Measurements from ENCODE around the gene CAB39. TPM values are rescaled to one million over a fixed set of nuclear protein-coding genes. Genes with fewer than 3 reads are reported as not detected.

CAB39 gene
- total and polyA plus RNA-seq, 2 donors (not counting 3 experiments of a cell fraction or from before 2014, with no cell fraction given) = 25.7 to 53.7 TPM

- CTCF ChIA-PET = interaction anchor here (1.2 kb wide), 1 partner anchor 111 kb away, joined by 3 read pairs; no protein-coding TSS in a partner anchor
- Histone ChIP-seq H3K36me3 (ENCODE audit: control insufficient read depth in 2 of 2, extremely low read depth in 1 of 2, insufficient read depth in 2 of 2, low read length in 2 of 2) (no peaks in the 10 kb centered on the region), H3K27ac (ENCODE audit: insufficient read depth, low read depth, low read length) (no peak overlapping the region), H4K20me1 (replicated peaks; ENCODE audit: control insufficient read depth, extremely low read depth, insufficient read depth, low read length) (no peaks in the 10 kb centered on the region), H3K27me3 (ENCODE audit: control insufficient read depth in 2 of 2, insufficient read depth in 2 of 2, low read length in 2 of 2) (no peaks in the 10 kb centered on the region), H3K9me1 (replicated peaks; ENCODE audit: control insufficient read depth, extremely low read depth, insufficient read depth, low read length) (no peaks in the 10 kb centered on the region), H3K9ac (replicated peaks; ENCODE audit: extremely low read depth, insufficient read depth, low read length) (no peak overlapping the region), H3K4me3 (replicated peaks in 1 of 3; ENCODE audit: insufficient read depth in 1 of 3, low read depth in 1 of 3, low read length in 3 of 3) (no peak overlapping the region), H3K79me2 (ENCODE audit: control insufficient read depth, insufficient read depth, low read length) (no peaks in the 10 kb centered on the region), H3K9me3 (replicated peaks; ENCODE audit: control insufficient read depth, insufficient read depth, low read length) (no peaks in the 10 kb centered on the region), H3K4me1 (ENCODE audit: control insufficient read depth, extremely low read depth, insufficient read depth, low read length) (peaks cover 9% of the 10 kb centered on the region), H3K4me2 (ENCODE audit: insufficient read depth, low read length) (no peak overlapping the region), H2AFZ (ENCODE audit: low read depth, low read length) (no peak overlapping the region)
- no TSS peak for BruUV-seq (replicated peaks)
- intact Hi-C loops (cut with micrococcal nuclease) = no loop called here
- POLR2A ChIA-PET = no interaction called here
- no peak for FAIRE-seq
- dilution Hi-C loops (cut with MboI; ENCODE audit: extremely low pct_ligation_motif_present, low sequenced_read_pairs) = no loop called here
- DNase-seq (ENCODE audit: low read depth, low spot score) = no peak
- TF ChIP-seq JUN (IDR thresholded peaks at IDR 0.05; ENCODE audit: borderline replicate concordance, insufficient read depth, insufficient read length, low read depth) = no peak
- no peak for TF ChIP-seq EZH2 (IDR thresholded peaks at IDR 0.05; ENCODE audit: borderline replicate concordance, low read depth, low read length, severe bottlenecking)
- no peak for TF ChIP-seq GATA2 (IDR thresholded peaks at IDR 0.05; ENCODE audit: insufficient read depth, insufficient read length, low read depth, low read length)
- TF ChIP-seq FOS (IDR thresholded peaks at IDR 0.05; ENCODE audit: borderline replicate concordance, insufficient read depth, low read length) = no peak
- no peak for TF ChIP-seq POLR2A (IDR thresholded peaks at IDR 0.05; ENCODE audit: low read depth, low read length)
- TF ChIP-seq, protein P1, sequence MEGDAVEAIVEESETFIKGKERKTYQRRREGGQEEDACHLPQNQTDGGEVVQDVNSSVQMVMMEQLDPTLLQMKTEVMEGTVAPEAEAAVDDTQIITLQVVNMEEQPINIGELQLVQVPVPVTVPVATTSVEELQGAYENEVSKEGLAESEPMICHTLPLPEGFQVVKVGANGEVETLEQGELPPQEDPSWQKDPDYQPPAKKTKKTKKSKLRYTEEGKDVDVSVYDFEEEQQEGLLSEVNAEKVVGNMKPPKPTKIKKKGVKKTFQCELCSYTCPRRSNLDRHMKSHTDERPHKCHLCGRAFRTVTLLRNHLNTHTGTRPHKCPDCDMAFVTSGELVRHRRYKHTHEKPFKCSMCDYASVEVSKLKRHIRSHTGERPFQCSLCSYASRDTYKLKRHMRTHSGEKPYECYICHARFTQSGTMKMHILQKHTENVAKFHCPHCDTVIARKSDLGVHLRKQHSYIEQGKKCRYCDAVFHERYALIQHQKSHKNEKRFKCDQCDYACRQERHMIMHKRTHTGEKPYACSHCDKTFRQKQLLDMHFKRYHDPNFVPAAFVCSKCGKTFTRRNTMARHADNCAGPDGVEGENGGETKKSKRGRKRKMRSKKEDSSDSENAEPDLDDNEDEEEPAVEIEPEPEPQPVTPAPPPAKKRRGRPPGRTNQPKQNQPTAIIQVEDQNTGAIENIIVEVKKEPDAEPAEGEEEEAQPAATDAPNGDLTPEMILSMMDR (IDR thresholded peaks at IDR 0.05; ENCODE audit: extremely low read depth in 1 of 2, insufficient read depth in 1 of 2, low read depth in 1 of 2, low read length in 2 of 2) = no peak
- TF ChIP-seq MYC (IDR thresholded peaks at IDR 0.05; ENCODE audit: low read depth, low read length) = no peak
- TF ChIP-seq POLR2AphosphoS5 (IDR thresholded peaks at IDR 0.05; ENCODE audit: insufficient read depth, low read depth, low read length) = no peak
- TF ChIP-seq, protein P2, sequence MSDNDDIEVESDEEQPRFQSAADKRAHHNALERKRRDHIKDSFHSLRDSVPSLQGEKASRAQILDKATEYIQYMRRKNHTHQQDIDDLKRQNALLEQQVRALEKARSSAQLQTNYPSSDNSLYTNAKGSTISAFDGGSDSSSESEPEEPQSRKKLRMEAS (IDR thresholded peaks at IDR 0.05; ENCODE audit: insufficient read depth, insufficient read length) = no peak
Observed at GRCh38 chr2:230688490-230688889, 24.2 kb upstream of the CAB39 start.

Data from endothelial cell of umbilical vein (primary cell).